ENCODE data around the gene CCDC102A.

CCDC102A gene

DNA sequence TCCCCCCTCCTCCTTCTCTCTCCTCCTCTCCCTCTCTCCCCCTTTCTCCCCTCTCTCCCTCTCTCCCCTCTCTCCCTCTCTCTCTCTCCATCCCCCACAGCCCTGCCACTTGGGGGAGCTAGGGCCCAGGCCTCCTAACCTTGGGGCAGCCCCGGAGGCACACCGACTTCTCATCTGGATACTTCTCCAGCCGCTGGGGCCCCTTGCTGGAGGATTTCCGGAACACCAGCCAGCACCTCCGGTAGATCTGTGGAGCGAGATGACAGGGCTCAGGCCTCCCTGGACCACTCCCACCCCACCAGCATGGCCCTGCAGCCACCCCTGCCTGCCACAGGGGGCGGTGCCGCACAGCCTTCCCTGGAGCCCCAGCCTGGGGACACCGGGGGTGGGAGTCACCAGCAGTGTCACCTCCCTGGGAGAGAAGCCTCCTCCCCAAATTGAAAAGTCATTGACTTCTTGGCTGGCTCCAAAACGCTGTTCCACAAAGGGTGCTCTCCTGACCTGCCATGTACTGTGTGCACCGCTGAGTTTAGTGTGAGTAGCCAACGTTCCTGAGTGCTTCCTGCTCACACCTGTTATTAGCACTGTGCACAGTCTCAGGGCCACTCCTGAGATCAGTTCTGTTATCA lies 60.5 kb downstream of the CCDC102A start:
- Histone ChIP-seq H3K9me3 (ENCODE audit: insufficient read depth, low read length) (no peaks in the 10 kb centered on the region), H3K4me3 (ENCODE audit: insufficient read length, low read depth) (no peak overlapping the region), H3K27me3 (ENCODE audit: insufficient read depth, insufficient read length) (no peaks in the 10 kb centered on the region), H3K4me1 (ENCODE audit: insufficient read depth, insufficient read length) (peaks cover 50% of the 10 kb centered on the region), H3K9ac (ENCODE audit: insufficient read length, low read depth) (peak overlapping the region; percentile 15), H3K36me3 (ENCODE audit: insufficient read depth, insufficient read length, low read length) (peaks cover 46% of the 10 kb centered on the region)
- TF ChIP-seq YY1 (IDR thresholded peaks at IDR 0.05; ENCODE audit: insufficient read depth, insufficient read length) (no peak), SUZ12 (IDR thresholded peaks at IDR 0.05; ENCODE audit: extremely low read depth, insufficient read depth, insufficient read length) (no peak), ZNF274 (IDR thresholded peaks at IDR 0.05; ENCODE audit: low read depth, low read length) (no peak)
- DNase-seq (ENCODE audit: low read depth, low spot score), result peak; percentile 85

- TF ChIP-seq YY1 (IDR thresholded peaks at IDR 0.05; ENCODE audit: insufficient read depth, insufficient read length), result no peak
- no peak for TF ChIP-seq SUZ12 (IDR thresholded peaks at IDR 0.05; ENCODE audit: extremely low read depth, insufficient read depth, insufficient read length)
- TF ChIP-seq ZNF274 (IDR thresholded peaks at IDR 0.05; ENCODE audit: low read depth, low read length), result no peak
- H3K9ac ChIP-seq (ENCODE audit: insufficient read length, low read depth), result no peak overlapping the region
- H3K4me3 ChIP-seq (ENCODE audit: insufficient read length, low read depth), result no peak overlapping the region
- H3K9me3 ChIP-seq (ENCODE audit: insufficient read depth, low read length), result no peaks in the 10 kb centered on the region
- DNase-seq (ENCODE audit: low read depth, low spot score), result no peak
- H3K36me3 ChIP-seq (ENCODE audit: insufficient read depth, insufficient read length, low read length), result peaks cover 55% of the 10 kb centered on the region
- H3K27me3 ChIP-seq (ENCODE audit: insufficient read depth, insufficient read length), result no peaks in the 10 kb centered on the region
- peaks cover 54% of the 10 kb centered on the region for H3K4me1 ChIP-seq (ENCODE audit: insufficient read depth, insufficient read length)
Measured at GRCh38 chr16:57474671-57475661, 61.4 kb downstream of the CCDC102A start.

DNA sequence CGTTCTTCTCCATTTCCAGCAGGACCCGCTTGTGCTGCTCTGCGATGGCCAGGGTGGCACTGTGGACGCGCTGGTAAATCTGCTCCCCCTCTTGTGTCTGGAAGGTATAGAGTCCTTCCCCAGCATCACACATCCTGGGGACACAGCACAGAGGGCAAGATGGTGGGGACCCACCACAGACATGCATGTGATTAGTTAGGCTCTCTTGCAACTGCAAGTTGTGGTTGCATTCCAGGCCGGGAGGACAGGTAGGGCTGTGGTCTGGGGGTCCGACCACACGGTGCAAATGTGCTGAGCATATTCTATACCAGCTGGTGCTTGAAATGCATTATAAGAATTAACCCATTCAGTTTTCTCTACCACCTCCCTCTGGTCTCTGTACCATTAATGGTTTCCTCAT lies 62.5 kb downstream of the CCDC102A start:
- DNase-seq (ENCODE audit: low read depth, low spot score), result no peak
- peaks cover 52% of the 10 kb centered on the region for H3K4me1 ChIP-seq (ENCODE audit: insufficient read depth, insufficient read length)
- TF ChIP-seq SUZ12 (IDR thresholded peaks at IDR 0.05; ENCODE audit: extremely low read depth, insufficient read depth, insufficient read length) (no peak), YY1 (IDR thresholded peaks at IDR 0.05; ENCODE audit: insufficient read depth, insufficient read length) (no peak), ZNF274 (IDR thresholded peaks at IDR 0.05; ENCODE audit: low read depth, low read length) (no peak)
- no peak overlapping the region for H3K4me3 ChIP-seq (ENCODE audit: insufficient read length, low read depth)
- no peak overlapping the region for H3K9ac ChIP-seq (ENCODE audit: insufficient read length, low read depth)
- no peaks in the 10 kb centered on the region for H3K9me3 ChIP-seq (ENCODE audit: insufficient read depth, low read length)
- no peaks in the 10 kb centered on the region for H3K27me3 ChIP-seq (ENCODE audit: insufficient read depth, insufficient read length)
- H3K36me3 ChIP-seq (ENCODE audit: insufficient read depth, insufficient read length, low read length), result peaks cover 66% of the 10 kb centered on the region

GRCh38 chr16:57473176-57473840 lies 63.1 kb downstream of the CCDC102A start:
- peaks cover 51% of the 10 kb centered on the region for H3K4me1 ChIP-seq (ENCODE audit: insufficient read depth, insufficient read length)
- DNase-seq (ENCODE audit: low read depth, low spot score), result no peak
- TF ChIP-seq YY1 (IDR thresholded peaks at IDR 0.05; ENCODE audit: insufficient read depth, insufficient read length) (no peak), ZNF274 (IDR thresholded peaks at IDR 0.05; ENCODE audit: low read depth, low read length) (no peak), SUZ12 (IDR thresholded peaks at IDR 0.05; ENCODE audit: extremely low read depth, insufficient read depth, insufficient read length) (no peak)
- H3K9me3 ChIP-seq (ENCODE audit: insufficient read depth, low read length), result no peaks in the 10 kb centered on the region
- H3K4me3 ChIP-seq (ENCODE audit: insufficient read length, low read depth), result no peak overlapping the region
- no peaks in the 10 kb centered on the region for H3K27me3 ChIP-seq (ENCODE audit: insufficient read depth, insufficient read length)
- no peak overlapping the region for H3K9ac ChIP-seq (ENCODE audit: insufficient read length, low read depth)
- peaks cover 71% of the 10 kb centered on the region for H3K36me3 ChIP-seq (ENCODE audit: insufficient read depth, insufficient read length, low read length)

DNA sequence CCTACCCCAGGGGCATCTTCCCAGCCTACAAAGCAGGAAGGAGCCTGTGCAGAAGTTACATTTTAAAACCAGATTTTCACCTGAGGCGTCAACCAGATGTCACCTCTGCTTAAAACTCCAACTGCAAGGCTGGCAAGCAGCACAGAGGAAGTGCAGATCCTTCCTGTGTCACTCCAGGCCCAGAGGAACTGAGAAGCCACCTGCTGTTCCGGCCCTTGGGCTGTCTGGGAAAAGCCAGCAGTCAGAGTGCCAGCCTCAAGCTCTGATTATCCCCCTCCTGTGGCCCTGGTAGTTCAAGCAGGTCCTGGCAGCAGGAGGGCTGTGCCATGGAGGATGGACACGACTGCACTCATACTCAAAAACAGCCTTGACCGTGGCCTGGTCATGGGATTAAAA lies 63.7 kb downstream of the CCDC102A start:
- H3K9me3 ChIP-seq (ENCODE audit: insufficient read depth, low read length), result no peaks in the 10 kb centered on the region
- no peaks in the 10 kb centered on the region for H3K27me3 ChIP-seq (ENCODE audit: insufficient read depth, insufficient read length)
- DNase-seq (ENCODE audit: low read depth, low spot score), result no peak
- H3K36me3 ChIP-seq (ENCODE audit: insufficient read depth, insufficient read length, low read length), result peaks cover 75% of the 10 kb centered on the region
- H3K4me3 ChIP-seq (ENCODE audit: insufficient read length, low read depth), result no peak overlapping the region
- H3K4me1 ChIP-seq (ENCODE audit: insufficient read depth, insufficient read length), result peaks cover 45% of the 10 kb centered on the region
- peak overlapping the region; percentile 61 for H3K9ac ChIP-seq (ENCODE audit: insufficient read length, low read depth)
- TF ChIP-seq ZNF274 (IDR thresholded peaks at IDR 0.05; ENCODE audit: low read depth, low read length) (no peak), SUZ12 (IDR thresholded peaks at IDR 0.05; ENCODE audit: extremely low read depth, insufficient read depth, insufficient read length) (no peak), YY1 (IDR thresholded peaks at IDR 0.05; ENCODE audit: insufficient read depth, insufficient read length) (no peak)

DNA sequence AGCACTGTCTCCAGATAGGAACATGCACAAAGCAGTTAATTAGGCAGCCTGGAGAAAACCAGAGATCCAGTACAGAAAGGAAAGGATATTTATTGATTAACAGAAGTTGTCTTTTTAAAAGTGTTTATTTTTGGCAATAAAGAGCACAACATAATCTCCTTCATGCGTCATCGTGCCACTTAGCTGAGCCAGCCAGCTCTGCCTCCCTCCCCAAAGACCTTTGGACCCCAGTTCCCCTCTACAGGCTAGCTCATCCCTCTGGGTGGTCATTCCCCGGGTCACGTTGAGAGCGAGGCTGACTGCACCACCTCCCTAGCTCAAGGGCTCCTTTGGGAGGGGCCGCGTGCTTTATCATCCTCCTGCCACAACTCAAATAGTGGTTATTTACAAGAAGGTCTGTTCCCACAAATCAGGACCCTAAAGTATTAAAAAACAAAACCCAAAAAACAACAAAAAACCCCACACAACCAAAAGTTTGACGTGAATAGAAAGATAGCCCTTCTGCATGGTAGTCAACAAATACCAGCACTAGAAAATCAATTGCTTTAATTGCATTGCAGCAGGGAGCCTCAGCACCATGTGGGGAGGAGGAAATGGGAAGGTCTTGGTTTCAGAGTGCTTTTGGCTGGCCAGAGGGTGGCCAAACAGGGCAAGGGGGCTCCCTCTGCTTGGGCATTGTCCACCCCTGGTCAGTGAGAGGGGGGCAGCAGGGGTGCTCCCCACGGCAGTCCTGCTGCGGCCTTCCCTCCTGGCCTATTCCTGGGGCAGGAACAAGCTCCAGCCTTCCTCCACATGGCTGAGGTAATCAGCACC lies 64.3 kb downstream of the CCDC102A start:
- no peak for DNase-seq (ENCODE audit: low read depth, low spot score)

More for the DNA sequence above, 64.3 kb downstream of the CCDC102A start:
- Histone ChIP-seq H3K9me3 (ENCODE audit: insufficient read depth, low read length) (no peaks in the 10 kb centered on the region), H3K9ac (ENCODE audit: insufficient read length, low read depth) (peak overlapping the region; percentile 61), H3K4me1 (ENCODE audit: insufficient read depth, insufficient read length) (peaks cover 39% of the 10 kb centered on the region), H3K27me3 (ENCODE audit: insufficient read depth, insufficient read length) (no peaks in the 10 kb centered on the region), H3K36me3 (ENCODE audit: insufficient read depth, insufficient read length, low read length) (peaks cover 79% of the 10 kb centered on the region), H3K4me3 (ENCODE audit: insufficient read length, low read depth) (no peak overlapping the region)
- TF ChIP-seq SUZ12 (IDR thresholded peaks at IDR 0.05; ENCODE audit: extremely low read depth, insufficient read depth, insufficient read length) (no peak), YY1 (IDR thresholded peaks at IDR 0.05; ENCODE audit: insufficient read depth, insufficient read length) (no peak), ZNF274 (IDR thresholded peaks at IDR 0.05; ENCODE audit: low read depth, low read length) (no peak)

Data from NT2/D1 (cell line).